Fibroblast of skin of scalp (primary cell): ENCODE results near the gene SPATS2L.

Source experiments
- DNase-seq: peaks from one replicate; pipeline ENCODE4 v3.0.0-alpha.2; 2013

The SPATS2L gene

DNA sequence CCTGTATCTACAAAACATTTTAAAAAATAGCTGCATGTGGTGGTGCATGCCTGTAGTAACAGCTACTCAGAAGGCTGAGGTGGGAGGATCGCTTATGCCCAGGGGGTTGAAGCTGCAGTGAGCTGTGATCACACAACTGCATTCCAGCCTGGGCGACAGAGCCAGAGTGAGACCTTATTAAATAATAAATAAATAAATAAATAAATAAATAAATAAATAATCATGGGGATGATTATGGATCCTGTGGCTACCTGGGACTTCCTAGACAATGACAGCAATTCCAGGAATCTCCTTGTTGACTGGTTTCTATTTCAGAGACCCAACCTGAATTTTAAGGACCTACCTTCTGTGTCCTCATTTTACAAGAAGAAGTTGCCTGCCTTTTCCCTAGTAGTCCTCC lies 111.9 kb downstream of the SPATS2L start:
- DNase-seq: no peak

DNA sequence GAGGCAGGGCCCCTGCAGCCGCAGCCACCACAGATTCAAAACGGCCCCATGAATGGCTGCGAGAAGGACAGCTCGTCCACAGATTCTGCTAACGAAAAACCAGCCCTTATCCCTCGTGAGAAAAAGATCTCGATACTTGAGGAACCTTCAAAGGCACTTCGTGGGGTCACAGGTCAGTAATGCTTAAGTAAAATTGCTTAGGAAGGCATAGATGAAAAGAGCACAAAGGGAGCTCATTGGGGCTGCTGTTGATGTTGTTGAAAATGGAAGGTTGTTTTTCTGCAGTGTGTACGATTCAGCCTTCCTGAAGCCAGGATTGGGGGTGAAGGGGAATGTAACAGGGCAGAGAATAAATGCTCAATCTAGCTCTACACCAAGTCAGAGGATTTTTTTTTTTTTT lies 112.8 kb downstream of the SPATS2L start:
- DNase-seq: no peak

DNA sequence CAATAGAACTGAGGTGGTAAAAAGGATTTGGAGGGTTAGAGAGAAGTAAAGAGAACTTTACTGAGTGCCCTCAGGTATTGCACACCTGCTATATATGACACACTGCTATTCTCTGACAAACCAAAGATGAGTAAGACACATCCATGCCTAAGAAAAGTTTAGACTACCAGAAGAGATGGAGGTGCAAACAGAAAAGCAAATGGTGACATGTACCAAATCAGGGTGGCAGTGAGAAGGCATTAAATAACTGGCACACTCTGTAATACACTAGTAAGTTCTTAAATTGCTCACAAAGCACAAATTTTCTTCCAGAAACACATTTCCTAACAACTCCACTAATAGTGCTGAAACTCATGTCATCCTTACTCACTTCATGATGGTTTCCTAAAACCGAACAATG lies 114.8 kb downstream of the SPATS2L start:
- no peak for DNase-seq

DNA sequence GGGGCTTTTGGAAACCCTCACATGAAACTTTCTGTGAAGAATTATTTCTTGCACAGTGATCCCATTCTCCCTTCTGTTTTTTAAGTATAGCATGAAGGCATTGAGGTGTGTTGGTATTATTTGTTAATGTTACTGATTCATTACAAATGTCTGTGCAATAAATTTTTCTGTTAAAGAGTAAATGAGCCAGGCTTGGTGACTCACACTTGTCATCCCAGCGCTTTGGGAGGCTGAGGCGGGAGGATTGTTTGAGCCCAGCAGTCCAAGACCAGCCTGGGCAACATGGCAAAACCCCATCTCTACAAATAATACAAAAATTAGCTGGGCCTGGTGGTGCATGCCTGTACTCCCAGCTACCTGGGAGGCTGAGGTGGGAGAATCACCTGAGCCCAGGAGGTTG lies 115.6 kb downstream of the SPATS2L start:
- DNase-seq: no peak

DNA sequence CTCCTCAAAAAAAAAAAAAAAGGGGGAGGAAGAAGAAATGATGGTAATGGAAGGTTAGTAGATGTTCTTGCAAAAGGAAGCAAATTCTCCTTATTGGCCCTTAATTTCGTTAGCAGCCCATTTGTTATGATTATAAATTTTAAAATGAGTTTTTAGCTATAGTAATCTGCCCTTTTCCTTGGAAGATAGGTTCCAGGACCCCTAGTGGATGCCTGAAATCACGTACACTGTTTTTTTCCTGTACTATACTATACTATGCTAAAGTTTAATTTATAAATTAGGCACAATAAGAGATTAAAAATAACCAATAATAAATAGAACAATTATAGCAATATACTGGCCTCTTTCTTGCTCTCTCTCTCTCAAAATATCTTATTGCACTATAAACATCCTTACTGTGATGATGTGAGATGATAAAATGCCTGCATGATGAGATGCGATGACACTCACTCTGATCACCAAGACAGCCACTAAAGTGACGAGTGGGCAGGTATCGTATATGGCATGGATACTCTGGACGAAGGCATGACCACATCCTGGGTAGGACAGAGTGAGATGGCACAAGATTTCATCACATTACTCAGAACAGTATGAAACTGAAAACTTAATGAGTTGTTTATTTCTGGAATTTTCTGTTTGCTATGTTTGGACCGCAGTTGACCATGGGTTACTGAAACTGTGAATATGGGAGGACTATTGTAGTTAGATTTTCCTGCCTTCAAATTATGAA lies 116.2 kb downstream of the SPATS2L start:
- DNase-seq: no peak

DNA sequence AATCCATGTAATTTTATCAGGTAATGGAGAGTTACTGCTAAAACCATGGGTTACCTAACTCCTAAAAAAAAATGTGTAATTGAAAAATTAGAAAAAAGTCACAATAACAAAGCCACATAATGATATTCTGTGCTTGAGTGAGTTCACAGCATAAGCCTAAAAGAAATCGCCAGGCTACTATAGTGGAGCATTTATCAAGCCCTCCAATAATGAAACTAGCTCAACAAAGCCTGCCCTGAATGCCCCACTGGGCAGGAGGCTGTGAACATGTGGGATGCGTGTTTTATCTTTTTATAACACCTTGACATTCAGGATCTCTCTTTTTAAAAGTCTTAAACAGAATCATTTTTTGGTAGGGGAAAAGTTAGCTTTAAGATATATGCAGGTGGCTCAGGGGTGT lies 117.0 kb downstream of the SPATS2L start:
- no peak for DNase-seq

DNA sequence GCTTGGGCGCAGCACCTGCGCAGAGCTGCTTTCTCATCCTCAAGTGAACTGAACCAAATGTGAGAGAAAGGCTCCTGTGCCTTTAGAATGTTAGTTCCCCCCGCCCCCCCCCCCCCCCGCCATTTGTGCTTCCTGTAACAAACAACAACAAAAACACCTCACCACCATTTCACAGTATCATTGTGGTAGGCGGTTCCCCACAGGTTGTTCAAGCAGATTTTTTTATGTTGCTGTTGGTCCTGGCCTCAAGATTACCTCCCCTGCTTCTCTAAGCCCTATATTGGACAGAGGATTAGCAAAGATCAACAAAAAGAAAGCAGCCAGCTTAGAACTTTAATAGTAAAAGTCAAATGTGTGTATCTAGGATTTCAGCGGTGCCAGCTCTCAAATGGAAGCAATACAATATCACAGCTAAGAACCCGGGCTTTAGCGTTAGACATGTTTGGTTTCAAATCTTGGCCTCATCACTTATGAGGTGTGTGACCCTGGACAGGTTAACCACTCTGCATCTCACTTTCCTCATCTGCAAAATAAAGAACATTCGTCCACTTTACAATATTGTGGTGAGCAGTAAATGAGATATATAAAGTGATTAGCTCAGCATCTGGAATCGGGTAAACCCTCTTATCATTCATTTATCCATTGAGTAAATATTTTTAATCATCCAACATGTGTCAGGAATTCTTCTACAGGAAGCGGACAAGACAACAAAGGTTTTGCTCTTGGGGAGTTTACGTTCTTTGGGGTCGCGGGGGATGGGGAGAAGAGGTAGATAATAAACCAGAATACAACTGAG lies 118.7 kb downstream of the SPATS2L start:
- DNase-seq: no peak

DNA sequence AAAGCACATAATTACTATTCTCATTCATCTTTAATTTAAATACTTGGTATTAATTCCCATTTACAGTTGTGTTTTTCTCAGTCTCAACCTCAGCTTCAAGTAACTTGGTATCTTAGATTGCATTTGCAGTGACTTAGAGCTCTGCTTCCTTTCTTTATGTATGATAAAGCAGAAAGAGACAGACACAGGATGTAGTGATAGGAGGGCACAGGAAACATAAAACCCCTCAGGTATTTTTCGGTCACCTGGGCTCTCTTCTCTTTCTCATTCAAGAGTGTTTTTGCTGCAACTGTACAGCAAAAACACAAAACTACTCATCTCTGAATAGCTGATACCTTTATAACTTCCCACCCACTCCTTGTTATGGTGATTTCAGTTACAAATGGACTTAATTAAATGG lies 120.3 kb downstream of the SPATS2L start:
- DNase-seq: no peak

DNA sequence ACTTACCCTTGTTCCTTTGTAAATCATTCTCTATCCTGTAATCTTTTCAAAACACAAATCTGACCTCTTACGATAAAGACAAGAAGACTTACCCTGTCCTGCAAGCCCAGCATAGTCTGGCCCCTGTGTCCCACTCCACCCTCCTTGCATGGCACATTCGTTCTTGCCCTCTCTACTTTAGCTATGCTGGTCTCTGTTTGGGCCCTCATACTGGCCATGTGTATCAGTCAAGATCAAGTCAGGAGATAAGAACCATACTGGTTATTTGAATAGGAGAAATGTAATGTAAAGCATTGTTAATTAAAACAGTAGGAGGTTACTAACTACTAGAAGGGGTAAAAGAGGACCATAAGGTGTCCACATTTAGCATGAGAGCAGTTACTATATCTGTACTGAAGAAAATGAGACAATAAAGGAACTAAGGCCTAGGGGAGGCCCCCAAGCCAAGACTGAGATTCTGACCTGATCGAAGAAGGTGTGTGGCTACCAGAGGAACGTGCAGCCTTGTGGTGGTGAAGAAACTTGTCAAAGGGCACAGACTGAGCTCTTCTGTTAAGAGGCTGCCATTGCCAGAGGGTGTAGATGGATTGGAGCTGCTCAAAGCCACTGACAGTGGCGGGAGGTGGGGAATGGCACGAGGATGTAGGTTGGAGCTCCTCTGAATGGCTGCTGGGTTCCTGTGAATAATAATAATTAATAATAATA lies 122.6 kb downstream of the SPATS2L start:
- DNase-seq: no peak

DNA sequence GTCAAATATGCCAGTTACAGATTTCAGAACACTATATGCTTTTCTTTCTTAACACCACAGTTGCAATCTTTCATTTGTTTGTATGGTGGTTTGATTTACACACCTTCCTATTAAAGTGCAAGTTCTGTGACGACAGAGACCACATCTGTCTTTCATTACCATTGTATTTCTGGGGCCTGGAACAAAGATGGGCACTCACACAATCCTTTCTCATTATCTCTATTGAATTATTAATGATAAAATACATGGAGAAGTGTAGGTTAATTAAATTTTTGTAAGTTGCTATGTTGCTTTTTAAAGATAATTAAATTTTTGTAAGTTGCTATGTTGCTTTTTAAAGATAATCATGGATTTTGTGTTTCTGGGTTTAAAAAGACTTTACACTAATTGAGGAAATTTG lies 123.5 kb downstream of the SPATS2L start:
- no peak for DNase-seq

DNA sequence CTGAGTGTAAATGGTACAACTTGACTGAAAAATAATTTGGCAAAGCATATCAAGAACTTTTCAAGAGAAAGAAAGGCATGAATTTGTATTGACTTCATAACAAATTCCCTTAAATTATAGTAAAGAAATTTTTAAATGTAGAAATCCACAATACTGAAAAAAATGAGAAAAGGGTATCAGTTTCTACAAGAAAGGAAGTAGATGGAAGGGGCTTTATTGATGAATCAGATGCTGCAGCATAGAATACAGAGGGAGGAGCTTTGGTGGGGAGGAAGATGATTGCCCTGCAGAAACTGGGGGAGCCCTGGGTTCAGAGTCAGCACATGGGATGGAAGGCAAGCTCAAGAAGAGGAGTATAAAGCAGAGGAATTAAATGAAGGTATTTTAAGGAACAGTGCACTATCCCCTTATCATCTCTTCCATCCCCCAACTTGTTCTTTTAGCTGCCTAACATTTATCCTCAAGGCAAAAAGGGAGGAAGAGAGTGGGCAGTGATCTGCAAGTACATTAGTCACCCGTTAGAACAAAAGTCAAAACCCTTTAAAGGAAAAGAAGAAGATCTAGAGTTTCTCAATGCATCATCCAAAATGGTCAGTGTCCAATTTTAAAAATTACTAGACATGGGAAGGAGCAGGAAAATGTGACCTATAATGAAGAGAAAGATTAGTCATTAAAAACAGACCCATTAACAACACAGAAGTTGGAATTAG lies 125.7 kb downstream of the SPATS2L start:
- DNase-seq: no peak

DNA sequence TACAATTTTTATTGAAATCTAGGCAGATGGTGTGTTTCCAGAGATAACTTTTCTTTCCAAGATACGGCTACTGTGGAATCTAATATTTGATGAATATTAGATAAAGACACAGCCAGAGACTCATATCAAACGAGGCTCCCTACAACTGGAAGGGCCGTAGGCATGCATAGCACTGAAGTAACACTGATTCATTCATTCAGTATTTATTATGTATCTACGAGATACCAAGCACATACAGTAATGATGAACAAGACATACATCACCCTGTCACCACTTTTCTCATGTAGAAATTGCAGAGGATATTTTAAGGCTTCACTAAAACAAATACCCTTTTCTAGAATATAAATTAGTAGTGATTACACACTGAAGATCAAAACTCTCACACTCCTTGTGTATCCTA lies 128.9 kb downstream of the SPATS2L start:
- DNase-seq: peak; percentile 73

DNA sequence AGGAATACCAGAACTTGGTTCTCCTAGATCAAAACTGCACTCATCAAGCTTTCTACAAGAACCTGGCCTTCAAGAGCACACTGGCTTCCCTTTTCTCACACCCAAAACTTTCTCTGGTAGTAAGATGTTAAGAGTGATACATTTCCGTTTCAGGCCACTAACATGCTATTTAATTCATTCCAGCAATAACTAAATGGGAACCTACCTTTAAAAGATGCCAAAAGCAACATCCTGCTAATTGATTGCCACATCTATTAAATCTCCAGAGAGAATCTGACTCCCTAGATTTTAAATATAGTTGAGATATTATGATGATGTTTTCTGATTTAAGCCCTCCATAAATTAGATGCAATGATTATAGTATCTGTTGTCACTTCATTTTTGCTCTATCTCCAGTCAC lies 131.8 kb downstream of the SPATS2L start:
- no peak for DNase-seq

DNA sequence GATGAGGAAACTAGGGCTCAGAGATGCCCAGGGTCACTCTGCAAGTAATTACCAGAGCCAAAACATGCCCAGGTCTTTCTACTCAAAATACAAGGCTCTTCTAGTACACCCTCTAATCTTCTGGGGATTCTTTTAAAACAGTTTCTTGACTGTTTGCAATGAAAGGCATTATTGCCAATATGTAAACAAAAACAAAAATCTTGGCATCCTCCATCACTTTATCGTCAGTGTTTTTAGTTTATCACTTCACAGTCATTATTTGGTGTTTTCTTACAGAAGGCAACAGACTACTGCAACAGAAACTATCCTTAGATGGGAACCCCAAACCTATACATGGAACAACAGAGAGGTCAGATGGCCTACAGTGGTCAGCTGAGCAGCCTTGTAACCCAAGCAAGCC lies 132.4 kb downstream of the SPATS2L start:
- no peak for DNase-seq

DNA sequence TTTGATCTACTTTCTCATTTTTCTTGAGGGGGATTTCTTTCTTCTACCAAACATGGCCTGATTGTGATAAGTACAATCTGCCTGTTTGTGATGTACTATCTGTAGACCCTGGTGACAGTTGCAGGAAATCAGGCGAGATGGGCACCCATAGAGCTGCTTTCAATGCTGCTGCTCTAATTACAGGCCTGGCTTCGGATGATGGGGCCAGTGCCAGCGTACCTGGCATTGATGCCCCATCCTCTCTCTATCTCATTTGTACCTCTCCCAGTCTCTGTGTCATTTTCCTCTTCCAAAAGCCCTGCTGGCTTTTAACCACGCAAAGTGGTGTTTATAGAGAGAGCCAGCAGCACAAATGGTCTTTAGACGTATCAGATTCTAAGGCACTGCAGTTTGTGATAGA lies 133.5 kb downstream of the SPATS2L start:
- DNase-seq: no peak

DNA sequence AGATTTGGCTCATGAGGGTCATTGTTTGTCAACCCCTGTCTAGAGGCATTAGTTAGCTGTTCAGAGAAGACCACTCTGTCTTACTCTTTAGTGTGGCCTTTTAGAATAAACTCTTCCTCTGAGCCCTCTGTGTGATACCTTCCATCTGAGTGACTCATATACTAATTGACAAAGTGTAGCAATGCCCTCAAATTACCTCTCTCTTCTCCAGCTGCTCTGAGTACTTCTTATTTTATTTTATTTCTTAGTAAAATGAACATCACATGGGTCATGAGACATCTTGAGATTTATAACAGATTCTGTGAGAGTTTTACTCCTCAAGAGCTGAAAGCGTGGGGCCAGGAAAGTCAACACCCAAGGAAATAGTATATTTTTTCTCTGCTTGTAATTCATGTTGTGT lies 136.0 kb downstream of the SPATS2L start:
- peak; percentile 55 for DNase-seq

DNA sequence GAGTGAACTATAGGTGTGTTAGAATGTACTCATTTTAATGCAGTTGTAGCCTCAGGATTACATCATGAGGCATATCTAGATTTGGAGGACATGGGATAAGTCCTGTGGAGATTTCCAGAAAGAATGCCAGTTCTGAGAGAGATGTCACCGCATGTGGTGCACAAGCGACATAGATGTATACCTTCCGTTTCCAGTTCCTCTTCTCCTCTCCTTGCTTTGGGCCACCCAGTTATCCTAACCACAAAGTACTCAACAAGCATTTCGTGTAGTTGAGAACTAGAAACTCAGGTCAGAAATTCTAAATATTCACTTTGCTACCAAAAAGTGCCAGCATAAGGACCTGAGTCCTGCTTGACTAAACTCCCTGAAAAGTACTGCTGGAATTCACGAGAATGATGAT lies 136.9 kb downstream of the SPATS2L start:
- DNase-seq: no peak

DNA sequence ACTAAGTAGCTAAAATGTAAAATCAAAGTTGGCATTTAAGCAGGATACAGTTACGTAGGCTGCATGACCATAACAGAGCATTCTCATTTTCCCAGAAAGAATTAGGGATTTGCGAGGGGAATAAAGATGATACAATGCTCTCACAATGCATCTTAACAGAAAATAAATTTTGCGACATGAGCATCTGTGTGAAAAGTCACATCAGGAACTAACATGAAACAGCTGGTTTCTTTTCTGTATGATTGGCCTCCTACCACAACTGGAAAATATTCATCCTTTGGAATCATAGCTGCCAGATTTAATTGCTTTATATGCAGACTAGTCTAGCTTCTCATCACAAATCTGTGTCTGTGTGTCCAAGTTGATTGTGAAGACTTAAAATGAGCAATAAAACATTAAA lies 137.4 kb downstream of the SPATS2L start:
- DNase-seq: no peak

DNA sequence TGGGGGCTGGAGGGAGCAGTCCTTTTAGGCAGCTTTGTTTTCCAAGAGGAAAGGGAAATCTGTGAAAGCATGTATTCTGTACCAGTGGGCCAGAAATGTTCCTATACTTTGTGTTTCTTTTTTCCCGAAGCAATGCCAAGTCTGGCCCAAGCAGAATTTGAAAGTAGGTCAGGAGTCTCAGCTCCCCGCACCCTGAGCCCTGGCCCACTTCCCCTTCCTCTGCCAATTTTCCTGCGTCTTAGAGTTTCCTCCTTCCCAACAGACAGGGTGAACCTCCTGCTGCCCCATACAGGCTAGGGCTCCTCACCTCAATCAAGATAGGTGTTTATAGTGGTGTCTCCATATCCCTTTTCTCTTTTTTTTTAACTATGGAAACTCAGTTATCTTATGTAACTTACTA lies 138.0 kb downstream of the SPATS2L start:
- no peak for DNase-seq

DNA sequence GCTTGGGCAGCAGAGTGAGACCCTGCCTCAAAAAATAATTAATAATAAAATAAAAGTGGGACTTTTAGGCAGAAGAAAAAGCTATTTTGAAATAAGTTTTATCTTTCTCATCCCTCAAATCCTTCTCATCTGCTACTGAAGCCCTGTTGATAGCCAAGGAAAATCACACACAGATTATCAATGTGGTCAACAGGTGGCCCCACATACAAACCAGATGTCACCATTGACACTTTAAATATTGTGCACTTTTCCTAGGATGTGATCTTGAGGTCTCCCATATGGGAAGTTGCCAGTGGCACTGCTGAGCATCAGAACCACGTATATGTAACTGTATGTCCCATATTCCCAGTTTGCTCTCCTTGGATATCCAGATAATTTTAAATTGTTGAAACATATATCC lies 138.8 kb downstream of the SPATS2L start:
- DNase-seq: no peak

DNA sequence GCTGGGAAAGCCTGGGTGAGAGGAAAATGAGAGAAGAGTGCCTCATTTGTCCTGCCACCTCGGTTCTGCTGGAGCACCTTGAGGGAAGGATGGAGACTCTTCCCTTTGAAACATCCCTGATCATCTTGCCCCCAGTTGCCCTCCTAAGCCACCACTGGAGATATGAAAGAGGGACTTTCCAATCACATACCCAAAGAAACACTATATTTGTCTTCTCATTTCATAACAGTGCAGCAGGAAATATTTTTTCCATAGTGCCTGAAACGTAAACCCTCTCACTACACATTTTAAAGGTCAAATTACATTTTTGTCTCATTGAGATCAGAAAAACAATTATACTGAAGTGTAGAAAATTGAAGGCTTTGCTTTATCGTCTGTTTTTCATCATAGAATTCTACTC lies 140.1 kb downstream of the SPATS2L start:
- no peak for DNase-seq

DNA sequence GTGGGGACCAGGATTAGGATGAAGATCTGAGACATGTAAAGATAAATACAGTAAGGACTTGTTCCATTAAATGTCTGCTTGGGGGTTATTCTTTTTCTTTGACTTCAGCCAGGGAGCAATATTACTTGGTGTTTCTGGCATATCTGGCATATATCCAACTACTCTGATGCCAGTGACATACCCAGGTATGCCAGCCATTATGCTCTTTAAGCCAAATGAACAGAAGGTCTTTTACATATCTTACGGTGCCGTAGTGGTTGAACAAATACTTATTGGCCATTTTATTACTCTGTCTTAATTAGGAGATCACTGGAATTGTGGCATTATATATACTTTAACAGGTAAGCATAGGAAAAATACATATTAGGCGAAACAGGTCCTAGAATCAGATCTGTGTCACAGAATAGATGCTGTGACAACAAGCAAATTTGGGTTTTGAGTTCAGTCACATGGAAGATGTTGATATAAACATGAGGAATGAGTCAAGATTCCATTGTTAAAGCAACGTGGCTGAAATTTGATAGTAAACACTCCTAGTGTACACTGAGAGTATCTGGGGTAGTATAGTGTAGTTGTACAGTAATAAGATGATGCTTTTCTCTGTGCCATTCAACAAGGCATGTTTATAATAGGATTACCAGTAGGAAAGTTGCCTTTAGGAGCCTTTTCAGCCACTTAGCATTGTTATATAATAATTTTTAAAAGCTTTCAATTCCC lies 140.8 kb downstream of the SPATS2L start:
- DNase-seq: no peak
